Small intestine (tissue), 7 donors: ENCODE data around the gene STOML1. TPM values are rescaled to one million over a fixed set of nuclear protein-coding genes. Genes with fewer than 3 reads are reported as not detected.
A peak's percentile ranks its signal among the peaks of the same experiment; 100 is the strongest.

Source experiments
- DNase-seq, 2 donors: peaks; one replicate each; pipeline versions ENCODE4 v3.0.0 to v3.0.0-alpha.2; 2013
- FAIRE-seq: peaks from 2 replicates; lab custom pipeline; 2012; peaks lifted over from hg19 to GRCh38; lab: Jason Lieb, UNC
- H3K27ac ChIP-seq, 3 donors: one replicate each; pipeline ENCODE4 v1.5.1; 2013; ENCODE audit warnings: low read length in 2 of 3, mild to moderate bottlenecking in 2 of 3, control low read depth in 1 of 3, inconsistent platforms in 1 of 3, low read depth in 1 of 3, moderate library complexity in 1 of 3
- H3K27me3 ChIP-seq, 3 donors: one replicate each; pipeline ENCODE4 v1.6.1; 2013; ENCODE audit warnings: low read length in 3 of 3, inconsistent platforms in 1 of 3; ENCODE audit not compliant: control insufficient read depth in 3 of 3, insufficient read depth in 3 of 3
- H3K36me3 ChIP-seq, 3 donors: one replicate each; pipeline ENCODE4 v1.6.1; 2013; ENCODE audit warnings: low read length in 3 of 3, inconsistent platforms in 1 of 3, low read depth in 1 of 3, mild to moderate bottlenecking in 1 of 3, moderate library complexity in 1 of 3; ENCODE audit not compliant: control insufficient read depth in 3 of 3, insufficient read depth in 2 of 3
- H3K4me1 ChIP-seq, 3 donors: one replicate each; pipeline ENCODE4 v1.6.1; 2013; ENCODE audit warnings: low read length in 2 of 3, inconsistent platforms in 1 of 3, low read depth in 1 of 3, mild to moderate bottlenecking in 1 of 3, moderate library complexity in 1 of 3; ENCODE audit not compliant: control insufficient read depth in 3 of 3, insufficient read depth in 2 of 3
- H3K4me3 ChIP-seq, 3 donors: one replicate each; pipeline ENCODE4 v1.5.1; 2013; ENCODE audit warnings: low read length in 3 of 3, control low read depth in 1 of 3, inconsistent platforms in 1 of 3, low read depth in 1 of 3, mild to moderate bottlenecking in 1 of 3, moderate library complexity in 1 of 3
- H3K9me3 ChIP-seq, 2 donors: one replicate each; pipeline ENCODE4 v1.6.1; 2013; ENCODE audit warnings: low read depth in 1 of 2, low read length in 1 of 2; ENCODE audit not compliant: control insufficient read depth in 2 of 2, insufficient read depth in 1 of 2
- WGBS, 3 donors: extraction: QIAGEN DNeasy Blood & Tissue Kit; methylation state at CpG; one replicate each; pipeline ENCODE4 v1.1.7; 2013; 5-methylcytosine and 5-hydroxymethylcytosine counted together
- polyA plus RNA-seq, 4 donors: library from polyadenylated mRNA; stranded (reverse) in 3 of 4; unstranded in 1 of 4; fragments of 200-250 nt in 3 of 4; fragments of 120-200 nt in 1 of 4; gene quantifications; one replicate each; pipeline versions ENCODE4 v1.2.1 to v1.2.3, GENCODE V29; 2013
- donor health status: healthy with polysubstance abuse.
- donor health status: control.
- donor health status: control.
- donor health status: Bipolar disorder and iron deficiency.
- donor health status: healthy.

Gene STOML1
- polyA plus RNA-seq, 4 donors: 7.8 to 22.1 (median 8.7) TPM

DNA sequence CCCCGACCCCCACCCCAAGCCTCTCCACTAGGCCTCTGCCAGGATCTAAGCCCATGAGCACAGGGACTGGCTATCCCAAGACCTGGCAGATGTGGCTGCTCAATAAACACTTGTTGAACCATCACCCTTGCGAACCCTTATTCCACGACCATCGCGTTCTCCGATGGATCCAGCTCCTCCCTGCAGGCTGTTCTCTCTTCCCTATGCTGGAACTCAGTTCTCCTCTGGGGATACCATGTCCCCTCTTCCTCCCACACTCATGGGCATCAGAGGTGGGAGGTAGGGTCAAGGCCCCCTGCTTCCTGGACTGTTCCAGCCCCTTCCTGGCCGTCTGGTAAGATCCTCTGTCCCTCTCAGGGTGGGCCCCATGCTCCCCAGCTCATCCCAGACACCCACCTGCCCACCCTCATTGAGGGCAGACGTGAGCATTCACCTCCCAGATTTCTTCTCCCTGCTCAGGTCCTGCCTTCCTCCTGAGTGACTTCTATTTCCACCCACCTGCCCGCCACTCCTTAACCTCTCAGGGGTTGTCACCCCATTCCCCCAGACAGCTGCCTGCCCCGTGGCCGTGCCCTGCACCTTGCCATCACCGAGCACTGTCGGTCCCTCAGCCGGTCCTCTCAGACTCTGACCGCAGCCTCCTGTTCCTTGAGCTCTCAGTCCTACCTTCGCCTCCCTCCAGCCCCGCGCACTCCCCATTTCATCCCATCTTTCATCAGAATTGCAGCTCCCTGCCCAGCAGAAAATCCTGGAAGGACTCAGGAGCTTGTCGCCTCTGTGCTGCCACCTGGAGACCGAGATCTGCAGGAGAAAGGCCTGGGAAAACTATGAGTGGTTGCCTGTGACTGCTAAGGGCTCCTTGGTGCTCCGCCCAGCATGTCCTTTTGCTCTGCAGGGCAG is 44.4 kb upstream of the STOML1 start:
- H3K36me3 ChIP-seq: peaks cover 10 to 61% (median 26%) of the 10 kb centered on the region in 3 donors
- no peak overlapping the region for H3K4me3 ChIP-seq
- DNase-seq (peak; percentile 59 to 76), FAIRE-seq (no peak)
- peaks cover 0 to 4% (median 0%) of the 10 kb centered on the region in 3 donors for H3K4me1 ChIP-seq
- WGBS, 3 donors: 74 to 83% (median 75%) methylated on average over 21 of the region's 21 CpGs
- H3K27ac ChIP-seq: peak overlapping the region in 1 of 3 donors; percentile 15
- no peaks in the 10 kb centered on the region for H3K9me3 ChIP-seq
- H3K27me3 ChIP-seq: no peaks in the 10 kb centered on the region

DNA sequence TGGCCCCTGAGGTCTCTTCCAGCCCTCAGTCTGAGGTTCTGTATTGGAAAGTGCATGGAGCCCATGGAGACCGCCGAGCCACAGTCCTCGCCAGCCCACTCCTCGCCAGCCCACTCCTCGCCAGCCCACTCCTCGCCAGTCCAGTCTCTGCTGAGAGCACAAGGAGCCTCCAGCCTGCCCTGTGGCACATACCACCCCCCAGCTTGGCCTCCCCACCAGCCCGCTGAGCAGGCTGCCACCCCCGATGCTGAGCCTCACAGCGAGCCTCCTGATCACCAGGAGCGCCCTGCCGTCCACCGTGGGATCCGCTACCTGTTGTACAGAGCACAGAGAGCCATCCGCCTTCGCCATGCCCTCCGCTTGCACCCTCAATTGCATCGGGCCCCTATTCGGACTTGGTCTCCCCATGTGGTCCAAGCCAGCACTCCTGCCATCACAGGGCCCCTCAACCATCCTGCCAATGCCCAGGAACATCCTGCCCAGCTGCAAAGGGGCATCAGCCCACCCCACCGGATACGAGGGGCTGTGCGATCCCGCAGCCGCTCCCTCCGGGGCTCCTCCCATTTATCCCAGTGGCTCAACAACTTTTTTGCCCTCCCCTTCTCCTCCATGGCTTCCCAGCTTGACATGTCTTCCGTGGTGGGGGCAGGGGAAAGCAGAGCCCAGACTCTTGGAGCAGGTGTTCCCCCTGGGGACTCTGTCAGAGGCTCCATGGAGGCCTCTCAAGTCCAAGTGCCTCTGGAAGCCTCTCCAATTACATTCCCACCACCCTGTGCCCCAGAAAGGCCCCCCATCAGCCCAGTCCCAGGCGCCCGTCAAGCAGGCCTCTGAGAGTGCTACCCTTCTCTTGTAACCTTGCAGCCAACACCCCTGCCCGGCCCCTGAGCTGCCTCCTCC is 43.3 kb upstream of the STOML1 start:
- FAIRE-seq: no peak

DNA sequence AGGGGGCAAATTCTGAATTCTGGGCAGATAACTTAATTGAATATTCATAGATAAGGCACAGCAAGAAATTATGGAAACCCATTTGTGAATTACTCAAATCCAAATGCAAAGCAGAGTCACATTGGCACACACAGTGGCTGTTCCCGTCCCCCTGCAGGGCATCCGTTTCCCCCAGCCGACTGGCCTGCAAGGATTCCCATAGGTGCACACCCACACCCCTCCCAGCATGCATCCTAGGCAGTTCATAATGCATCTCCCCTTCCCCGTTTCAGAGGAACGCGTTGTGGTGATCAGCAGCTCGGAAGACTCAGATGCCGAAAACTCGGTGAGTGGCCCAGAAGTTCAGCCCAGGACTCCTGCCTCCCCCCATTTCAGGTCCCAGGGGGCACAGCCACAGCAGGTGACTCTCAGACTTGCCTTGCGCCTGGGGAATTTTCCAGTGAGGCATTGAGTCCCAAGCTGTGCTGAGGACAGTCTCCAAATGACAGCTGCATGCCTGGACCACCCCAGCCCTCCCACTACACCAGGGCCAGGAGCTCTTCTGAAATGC is 42.2 kb upstream of the STOML1 start:
- DNase-seq (no peak), FAIRE-seq (no peak)
- no peak overlapping the region for H3K27ac ChIP-seq
- H3K4me1 ChIP-seq: no peaks in the 10 kb centered on the region
- H3K36me3 ChIP-seq: peaks cover 10 to 65% (median 31%) of the 10 kb centered on the region in 3 donors
- H3K27me3 ChIP-seq: no peaks in the 10 kb centered on the region
- no peaks in the 10 kb centered on the region for H3K9me3 ChIP-seq
- H3K4me3 ChIP-seq: no peak overlapping the region
- WGBS, 3 donors: 87 to 95% (median 94%) methylated on average over 10 of the region's 10 CpGs

More for the DNA sequence above, 43.3 kb upstream of the STOML1 start:
- Histone ChIP-seq H3K4me3 (no peak overlapping the region), H3K9me3 (no peaks in the 10 kb centered on the region), H3K27me3 (no peaks in the 10 kb centered on the region), H3K27ac (no peak overlapping the region), H3K36me3 (peaks cover 10 to 61% (median 26%) of the 10 kb centered on the region in 3 donors), H3K4me1 (no peaks in the 10 kb centered on the region)
- WGBS, 3 donors: 93 to 94% (median 93%) methylated on average over 28 of the region's 28 CpGs
- no peak for DNase-seq

DNA sequence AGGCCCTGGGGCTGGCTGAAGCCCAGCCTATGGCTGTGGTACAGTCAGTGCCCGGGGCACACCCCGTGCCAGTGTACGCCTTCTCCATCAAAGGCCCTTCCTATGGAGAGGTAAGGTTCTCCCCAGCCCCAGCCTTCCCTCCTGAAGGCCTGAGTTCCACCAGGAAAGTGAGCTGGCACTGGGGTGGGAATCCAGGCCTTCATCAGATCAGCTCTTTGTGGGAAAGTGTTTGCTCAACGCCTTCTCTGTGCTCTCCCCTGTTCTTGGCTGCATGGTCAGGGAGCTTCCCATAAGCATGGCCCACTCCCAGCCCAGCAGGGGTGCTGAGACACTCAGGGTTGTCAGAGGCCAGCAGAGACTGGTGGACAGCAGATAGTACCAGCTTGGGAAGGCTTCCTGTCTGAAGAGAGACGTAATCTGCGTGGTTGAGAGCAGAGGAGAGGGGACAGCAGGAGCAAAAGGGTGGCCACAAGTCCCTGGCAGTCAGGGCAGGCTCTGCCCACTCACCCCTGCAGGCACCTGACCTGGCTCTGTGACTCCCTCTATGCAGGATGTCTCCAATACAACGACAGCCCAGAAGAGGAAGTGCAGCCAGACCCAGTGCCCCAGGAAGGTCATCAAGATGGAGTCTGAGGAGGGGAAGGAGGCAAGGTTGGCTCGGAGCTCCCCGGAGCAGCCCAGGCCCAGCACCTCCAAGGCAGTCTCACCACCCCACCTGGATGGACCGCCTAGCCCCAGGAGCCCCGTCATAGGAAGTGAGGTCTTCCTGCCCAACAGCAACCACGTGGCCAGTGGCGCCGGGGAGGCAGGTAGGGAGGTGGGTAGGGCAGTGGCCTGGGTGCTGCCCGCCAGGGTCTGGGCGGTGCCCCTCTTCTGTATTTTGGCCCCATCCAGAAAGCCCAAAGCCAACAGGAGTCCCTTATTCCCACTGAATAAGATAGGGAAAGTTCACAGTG is 40.8 kb upstream of the STOML1 start:
- H3K4me3 ChIP-seq: no peak overlapping the region
- DNase-seq: no peak
- H3K4me1 ChIP-seq: no peaks in the 10 kb centered on the region
- peaks cover 10 to 63% (median 31%) of the 10 kb centered on the region in 3 donors for H3K36me3 ChIP-seq
- WGBS, 3 donors: 80 to 91% (median 87%) methylated on average over 16 of the region's 16 CpGs
- H3K27ac ChIP-seq: no peak overlapping the region
- H3K9me3 ChIP-seq: no peaks in the 10 kb centered on the region
- FAIRE-seq: no peak
- H3K27me3 ChIP-seq: no peaks in the 10 kb centered on the region

DNA sequence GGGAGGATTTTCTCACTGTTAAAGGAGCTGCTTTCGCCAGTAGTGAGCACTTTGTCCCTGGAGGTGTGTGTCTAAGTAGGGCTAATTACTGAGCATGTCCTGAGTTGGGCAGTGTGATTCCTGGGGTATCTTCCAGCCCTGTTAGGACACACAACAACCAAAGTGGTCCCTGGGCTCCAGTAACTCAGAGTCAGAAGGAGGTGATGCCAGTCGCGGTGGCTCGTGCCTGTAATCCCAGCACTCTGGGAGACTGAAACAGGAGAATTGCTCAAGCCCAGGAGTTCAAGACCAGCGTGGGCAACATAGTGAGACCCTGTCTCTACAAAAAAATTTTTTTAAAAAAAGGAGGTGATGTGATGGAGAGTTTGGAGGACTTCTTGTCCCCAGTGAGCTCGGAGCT is 40.0 kb upstream of the STOML1 start:
- no peak for DNase-seq
- FAIRE-seq: no peak
- WGBS, 3 donors: 95 to 98% (median 98%) methylated on average over 6 of the region's 6 CpGs
- peaks cover 11 to 61% (median 34%) of the 10 kb centered on the region in 3 donors for H3K36me3 ChIP-seq
- H3K27ac ChIP-seq: no peak overlapping the region
- H3K4me3 ChIP-seq: no peak overlapping the region
- H3K9me3 ChIP-seq: no peaks in the 10 kb centered on the region
- no peaks in the 10 kb centered on the region for H3K27me3 ChIP-seq
- H3K4me1 ChIP-seq: no peaks in the 10 kb centered on the region

DNA sequence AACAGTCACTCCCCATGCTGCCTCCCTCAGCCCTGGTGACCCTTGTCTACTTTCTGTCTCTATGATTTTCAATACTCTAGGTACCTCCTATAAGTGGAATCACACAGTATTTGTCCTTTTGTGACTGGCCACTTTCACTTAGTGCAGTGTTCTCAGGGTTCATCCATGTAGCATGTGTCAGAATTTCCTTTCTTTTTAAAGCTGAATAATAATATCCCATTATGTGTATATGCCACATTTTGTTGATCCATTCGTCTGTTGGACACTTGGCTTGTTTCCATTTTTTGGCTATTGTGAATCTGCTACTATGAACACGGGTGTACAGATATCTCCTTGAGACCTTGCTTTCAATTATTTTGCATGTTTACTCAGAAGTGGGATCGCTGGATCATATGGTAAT is 36.6 kb upstream of the STOML1 start:
- no peak for DNase-seq
- Histone ChIP-seq H3K36me3 (peaks cover 13 to 55% (median 29%) of the 10 kb centered on the region in 3 donors), H3K4me1 (no peaks in the 10 kb centered on the region), H3K4me3 (no peak overlapping the region), H3K27me3 (no peaks in the 10 kb centered on the region), H3K27ac (no peak overlapping the region), H3K9me3 (no peaks in the 10 kb centered on the region)
- FAIRE-seq: no peak
- 65 to 70% (median 68%) methylated on average over 3 of the region's 3 CpGs for WGBS, 3 donors

DNA sequence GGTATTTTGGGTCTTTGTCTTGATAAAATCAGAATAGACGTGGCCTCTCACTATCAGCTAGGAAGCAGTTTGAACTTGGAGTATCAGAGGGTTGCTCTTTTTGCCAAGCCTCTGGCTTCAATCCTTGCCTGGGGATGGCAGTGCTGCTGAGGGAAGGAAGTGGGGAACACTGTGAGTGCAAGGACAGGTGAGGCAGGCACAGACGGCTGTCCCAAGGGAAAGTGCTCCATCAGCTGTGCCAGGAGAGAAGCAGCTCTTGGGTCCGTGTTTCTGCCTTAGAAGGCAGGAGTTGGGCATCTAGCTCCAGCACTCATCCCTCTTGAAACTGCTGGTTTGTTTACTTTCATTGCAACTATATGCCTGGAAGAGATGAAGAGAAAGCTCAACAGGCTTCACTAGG is 35.6 kb upstream of the STOML1 start:
- H3K27ac ChIP-seq: no peak overlapping the region

More for the DNA sequence above, 35.6 kb upstream of the STOML1 start:
- DNase-seq (no peak), FAIRE-seq (no peak)
- no peak overlapping the region for H3K4me3 ChIP-seq
- H3K27me3 ChIP-seq: no peaks in the 10 kb centered on the region
- H3K9me3 ChIP-seq: no peaks in the 10 kb centered on the region
- 68 to 80% (median 79%) methylated on average over 3 of the region's 3 CpGs for WGBS, 3 donors
- H3K4me1 ChIP-seq: no peaks in the 10 kb centered on the region
- peaks cover 13 to 54% (median 29%) of the 10 kb centered on the region in 3 donors for H3K36me3 ChIP-seq
